Measurements from ENCODE around the gene TBC1D16.

TBC1D16 gene

GRCh38 chr17:79979816-79980215, 55.9 kb downstream of the TBC1D16 start:
- H3K27ac ChIP-seq (ENCODE audit: low read depth, low read length), result no peak overlapping the region
- no peaks in the 10 kb centered on the region for H3K79me2 ChIP-seq (ENCODE audit: control insufficient read depth, insufficient read depth, low read length, unreplicated experiment)
- H3K4me3 ChIP-seq (ENCODE audit: low read depth, low read length), result no peak overlapping the region
- peaks cover 4% of the 10 kb centered on the region for H3K4me1 ChIP-seq (ENCODE audit: control insufficient read depth, insufficient read depth, low read length, unreplicated experiment)
- no peaks in the 10 kb centered on the region for H3K27me3 ChIP-seq (ENCODE audit: insufficient read depth, low read length)
- no peaks in the 10 kb centered on the region for H3K36me3 ChIP-seq (ENCODE audit: insufficient read depth, low read length)
- no peak overlapping the region for H2AFZ ChIP-seq (ENCODE audit: low read length, unreplicated experiment)

- no peaks in the 10 kb centered on the region for H3K27me3 ChIP-seq (ENCODE audit: insufficient read depth, low read length)
- H3K4me3 ChIP-seq (ENCODE audit: low read depth, low read length), result no peak overlapping the region
- no peaks in the 10 kb centered on the region for H3K36me3 ChIP-seq (ENCODE audit: insufficient read depth, low read length)
- no peak overlapping the region for H2AFZ ChIP-seq (ENCODE audit: low read length, unreplicated experiment)
- H3K27ac ChIP-seq (ENCODE audit: low read depth, low read length), result no peak overlapping the region
- H3K79me2 ChIP-seq (ENCODE audit: control insufficient read depth, insufficient read depth, low read length, unreplicated experiment), result no peaks in the 10 kb centered on the region
- H3K4me1 ChIP-seq (ENCODE audit: control insufficient read depth, insufficient read depth, low read length, unreplicated experiment), result peaks cover 4% of the 10 kb centered on the region
Measured at GRCh38 chr17:79979221-79979741, 56.4 kb downstream of the TBC1D16 start.

- Histone ChIP-seq H2AFZ (ENCODE audit: low read length, unreplicated experiment) (no peak overlapping the region), H3K27ac (ENCODE audit: low read depth, low read length) (no peak overlapping the region), H3K79me2 (ENCODE audit: control insufficient read depth, insufficient read depth, low read length, unreplicated experiment) (no peaks in the 10 kb centered on the region), H3K27me3 (ENCODE audit: insufficient read depth, low read length) (no peaks in the 10 kb centered on the region), H3K4me1 (ENCODE audit: control insufficient read depth, insufficient read depth, low read length, unreplicated experiment) (peaks cover 3% of the 10 kb centered on the region), H3K36me3 (ENCODE audit: insufficient read depth, low read length) (no peaks in the 10 kb centered on the region), H3K4me3 (ENCODE audit: low read depth, low read length) (no peak overlapping the region)
Measured at GRCh38 chr17:79978548-79978855, 57.2 kb downstream of the TBC1D16 start.

- H3K4me3 ChIP-seq (ENCODE audit: low read depth, low read length), result no peak overlapping the region
- no peak overlapping the region for H2AFZ ChIP-seq (ENCODE audit: low read length, unreplicated experiment)
- no peak overlapping the region for H3K27ac ChIP-seq (ENCODE audit: low read depth, low read length)
- no peaks in the 10 kb centered on the region for H3K79me2 ChIP-seq (ENCODE audit: control insufficient read depth, insufficient read depth, low read length, unreplicated experiment)
- H3K4me1 ChIP-seq (ENCODE audit: control insufficient read depth, insufficient read depth, low read length, unreplicated experiment), result no peaks in the 10 kb centered on the region
- no peaks in the 10 kb centered on the region for H3K27me3 ChIP-seq (ENCODE audit: insufficient read depth, low read length)
- no peaks in the 10 kb centered on the region for H3K36me3 ChIP-seq (ENCODE audit: insufficient read depth, low read length)
Measured at GRCh38 chr17:79977708-79978547, 57.7 kb downstream of the TBC1D16 start.

GRCh38 chr17:79977161-79977631, 58.5 kb downstream of the TBC1D16 start:
- Histone ChIP-seq H3K4me1 (ENCODE audit: control insufficient read depth, insufficient read depth, low read length, unreplicated experiment) (no peaks in the 10 kb centered on the region), H3K36me3 (ENCODE audit: insufficient read depth, low read length) (no peaks in the 10 kb centered on the region), H3K27me3 (ENCODE audit: insufficient read depth, low read length) (no peaks in the 10 kb centered on the region), H3K79me2 (ENCODE audit: control insufficient read depth, insufficient read depth, low read length, unreplicated experiment) (no peaks in the 10 kb centered on the region), H3K27ac (ENCODE audit: low read depth, low read length) (no peak overlapping the region), H2AFZ (ENCODE audit: low read length, unreplicated experiment) (no peak overlapping the region), H3K4me3 (ENCODE audit: low read depth, low read length) (no peak overlapping the region)

- H3K27me3 ChIP-seq (ENCODE audit: insufficient read depth, low read length), result no peaks in the 10 kb centered on the region
- no peak overlapping the region for H2AFZ ChIP-seq (ENCODE audit: low read length, unreplicated experiment)
- H3K27ac ChIP-seq (ENCODE audit: low read depth, low read length), result no peak overlapping the region
- H3K36me3 ChIP-seq (ENCODE audit: insufficient read depth, low read length), result no peaks in the 10 kb centered on the region
- no peak overlapping the region for H3K4me3 ChIP-seq (ENCODE audit: low read depth, low read length)
- no peaks in the 10 kb centered on the region for H3K79me2 ChIP-seq (ENCODE audit: control insufficient read depth, insufficient read depth, low read length, unreplicated experiment)
- no peaks in the 10 kb centered on the region for H3K4me1 ChIP-seq (ENCODE audit: control insufficient read depth, insufficient read depth, low read length, unreplicated experiment)
Measured at GRCh38 chr17:79976451-79976850, 59.2 kb downstream of the TBC1D16 start.

GRCh38 chr17:79975498-79976134, 60.1 kb downstream of the TBC1D16 start:
- H3K27ac ChIP-seq (ENCODE audit: low read depth, low read length), result no peak overlapping the region
- H3K36me3 ChIP-seq (ENCODE audit: insufficient read depth, low read length), result no peaks in the 10 kb centered on the region
- no peak overlapping the region for H2AFZ ChIP-seq (ENCODE audit: low read length, unreplicated experiment)
- no peak overlapping the region for H3K4me3 ChIP-seq (ENCODE audit: low read depth, low read length)
- H3K4me1 ChIP-seq (ENCODE audit: control insufficient read depth, insufficient read depth, low read length, unreplicated experiment), result no peaks in the 10 kb centered on the region
- no peaks in the 10 kb centered on the region for H3K27me3 ChIP-seq (ENCODE audit: insufficient read depth, low read length)
- no peaks in the 10 kb centered on the region for H3K79me2 ChIP-seq (ENCODE audit: control insufficient read depth, insufficient read depth, low read length, unreplicated experiment)

- Histone ChIP-seq H2AFZ (ENCODE audit: low read length, unreplicated experiment) (no peak overlapping the region), H3K79me2 (ENCODE audit: control insufficient read depth, insufficient read depth, low read length, unreplicated experiment) (no peaks in the 10 kb centered on the region), H3K4me3 (ENCODE audit: low read depth, low read length) (no peak overlapping the region), H3K4me1 (ENCODE audit: control insufficient read depth, insufficient read depth, low read length, unreplicated experiment) (no peaks in the 10 kb centered on the region), H3K27me3 (ENCODE audit: insufficient read depth, low read length) (no peaks in the 10 kb centered on the region), H3K27ac (ENCODE audit: low read depth, low read length) (no peak overlapping the region), H3K36me3 (ENCODE audit: insufficient read depth, low read length) (no peaks in the 10 kb centered on the region)
Measured at GRCh38 chr17:79974566-79975497, 60.8 kb downstream of the TBC1D16 start.

GRCh38 chr17:79971651-79972050, 64.0 kb downstream of the TBC1D16 start:
- H3K27ac ChIP-seq (ENCODE audit: low read depth, low read length), result no peak overlapping the region
- no peaks in the 10 kb centered on the region for H3K79me2 ChIP-seq (ENCODE audit: control insufficient read depth, insufficient read depth, low read length, unreplicated experiment)
- H3K36me3 ChIP-seq (ENCODE audit: insufficient read depth, low read length), result no peaks in the 10 kb centered on the region
- H3K4me3 ChIP-seq (ENCODE audit: low read depth, low read length), result no peak overlapping the region
- H3K27me3 ChIP-seq (ENCODE audit: insufficient read depth, low read length), result no peaks in the 10 kb centered on the region
- no peaks in the 10 kb centered on the region for H3K4me1 ChIP-seq (ENCODE audit: control insufficient read depth, insufficient read depth, low read length, unreplicated experiment)
- no peak overlapping the region for H2AFZ ChIP-seq (ENCODE audit: low read length, unreplicated experiment)

- Histone ChIP-seq H2AFZ (ENCODE audit: low read length, unreplicated experiment) (no peak overlapping the region), H3K36me3 (ENCODE audit: insufficient read depth, low read length) (no peaks in the 10 kb centered on the region), H3K79me2 (ENCODE audit: control insufficient read depth, insufficient read depth, low read length, unreplicated experiment) (no peaks in the 10 kb centered on the region), H3K4me3 (ENCODE audit: low read depth, low read length) (no peak overlapping the region), H3K27ac (ENCODE audit: low read depth, low read length) (no peak overlapping the region), H3K27me3 (ENCODE audit: insufficient read depth, low read length) (no peaks in the 10 kb centered on the region), H3K4me1 (ENCODE audit: control insufficient read depth, insufficient read depth, low read length, unreplicated experiment) (no peaks in the 10 kb centered on the region)
Measured at GRCh38 chr17:79970576-79971068, 65.0 kb downstream of the TBC1D16 start.

Data from ACC112 (cell line).